GM12875 (cell line): ENCODE measurements around the gene TOE1.

Experiments used
- H3K4me3 ChIP-seq: one replicate; pipeline ENCODE4 v1.5.1; 2011; ENCODE audit warnings: low read depth, low read length, control low read depth
- CTCF ChIP-seq: IDR thresholded peaks from 2 replicates; pipeline ENCODE4 v1.5.1; 2011; ENCODE audit warnings: low read depth, mild to moderate bottlenecking, control low read depth, inconsistent platforms, low read length, moderate library complexity, borderline replicate concordance; ENCODE audit not compliant: insufficient read depth

TOE1 gene

GRCh38 chr1:45335855-45336324 lies 4.1 kb upstream of the TOE1 start:
- TF ChIP-seq CTCF: no peak
- H3K4me3 ChIP-seq: no peak overlapping the region

- no peak overlapping the region for H3K4me3 ChIP-seq
- TF ChIP-seq CTCF: no peak
Measured at GRCh38 chr1:45337630-45338325, 2.2 kb upstream of the TOE1 start.

- peak overlapping the region; percentile 84 for H3K4me3 ChIP-seq
- TF ChIP-seq CTCF: no peak
Measured at GRCh38 chr1:45340816-45341466, 971 bp downstream of the TOE1 start.

DNA sequence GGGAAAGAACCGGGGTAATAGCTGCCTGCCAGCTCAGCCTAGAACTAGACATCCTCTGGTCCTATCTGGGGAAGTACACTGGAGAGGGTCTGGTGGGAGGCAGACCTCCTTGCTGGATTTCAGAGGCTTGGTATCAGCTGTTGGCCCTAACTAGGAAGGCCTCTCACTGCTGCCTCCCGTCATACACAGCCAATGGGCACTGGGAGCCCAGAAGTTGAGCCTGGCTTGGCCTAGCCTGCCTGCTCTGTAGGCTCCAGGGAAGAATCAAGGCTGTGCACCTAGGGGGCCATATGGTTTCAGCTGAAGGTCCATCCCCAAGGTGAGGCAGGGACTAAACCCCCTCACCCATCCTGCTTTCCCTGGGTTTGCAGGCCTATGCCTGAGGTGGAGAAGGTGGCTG lies 4.5 kb downstream of the TOE1 start:
- TF ChIP-seq CTCF: no peak
- H3K4me3 ChIP-seq: no peak overlapping the region

DNA sequence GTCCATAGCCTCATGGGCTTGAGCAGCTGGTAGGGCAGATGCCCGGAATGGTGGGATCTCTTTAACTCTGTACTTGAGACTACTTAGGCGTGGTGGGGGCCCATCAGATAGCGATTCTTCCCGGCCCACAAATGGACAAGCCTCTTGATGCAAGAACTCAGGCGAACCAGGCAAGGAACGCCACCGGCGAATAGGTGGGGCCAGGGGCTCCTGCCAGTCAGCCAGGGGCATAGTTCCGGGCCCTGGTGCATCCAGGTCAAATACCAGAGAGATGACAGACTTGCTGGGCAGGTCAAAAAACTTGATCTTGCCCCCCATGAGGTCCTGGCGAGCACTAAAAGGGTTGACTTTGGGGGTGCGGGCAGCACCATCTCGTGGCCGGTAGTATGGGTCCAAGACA lies 5.0 kb downstream of the TOE1 start:
- no peak overlapping the region for H3K4me3 ChIP-seq
- no peak for TF ChIP-seq CTCF

- H3K4me3 ChIP-seq: no peak overlapping the region
- no peak for TF ChIP-seq CTCF
Measured at GRCh38 chr1:45346473-45346872, 6.5 kb downstream of the TOE1 start.

GRCh38 chr1:45348020-45348419 lies 8.1 kb downstream of the TOE1 start:
- no peak for TF ChIP-seq CTCF
- H3K4me3 ChIP-seq: no peak overlapping the region
